ENCODE results near the gene NDUFV1.

Gene NDUFV1

DNA sequence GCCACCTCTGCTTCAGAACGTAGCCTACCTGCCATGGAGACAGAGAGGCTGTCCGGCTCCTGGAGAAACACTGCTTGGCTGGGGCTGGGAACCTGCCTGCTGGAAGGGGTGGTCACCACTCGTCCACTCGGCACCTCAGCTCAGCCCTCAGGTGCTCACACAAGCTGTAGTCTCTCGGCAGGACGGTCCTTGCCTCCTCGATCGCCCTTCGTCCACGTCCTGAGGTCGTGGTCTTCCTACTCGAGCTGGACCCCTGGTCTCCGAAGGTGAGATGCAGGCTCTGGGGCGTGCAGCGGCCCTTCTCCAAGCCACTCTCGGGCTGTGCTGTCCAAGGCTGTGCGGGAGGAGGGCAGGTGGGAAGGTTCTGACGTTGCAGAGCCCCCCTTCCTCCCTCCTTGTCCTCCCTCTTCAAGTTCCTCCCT, 32.7 kb downstream of the NDUFV1 start, which contains the start of gene TBX10:
TSS of gene TBX10 (minus strand) at position 326 of the 422 bp plus-strand sequence. CDS start at position 35, 291 bp downstream.
- in situ Hi-C loops (cut with MboI; ENCODE audit: low sequenced_read_pairs), result no loop called here

DNA sequence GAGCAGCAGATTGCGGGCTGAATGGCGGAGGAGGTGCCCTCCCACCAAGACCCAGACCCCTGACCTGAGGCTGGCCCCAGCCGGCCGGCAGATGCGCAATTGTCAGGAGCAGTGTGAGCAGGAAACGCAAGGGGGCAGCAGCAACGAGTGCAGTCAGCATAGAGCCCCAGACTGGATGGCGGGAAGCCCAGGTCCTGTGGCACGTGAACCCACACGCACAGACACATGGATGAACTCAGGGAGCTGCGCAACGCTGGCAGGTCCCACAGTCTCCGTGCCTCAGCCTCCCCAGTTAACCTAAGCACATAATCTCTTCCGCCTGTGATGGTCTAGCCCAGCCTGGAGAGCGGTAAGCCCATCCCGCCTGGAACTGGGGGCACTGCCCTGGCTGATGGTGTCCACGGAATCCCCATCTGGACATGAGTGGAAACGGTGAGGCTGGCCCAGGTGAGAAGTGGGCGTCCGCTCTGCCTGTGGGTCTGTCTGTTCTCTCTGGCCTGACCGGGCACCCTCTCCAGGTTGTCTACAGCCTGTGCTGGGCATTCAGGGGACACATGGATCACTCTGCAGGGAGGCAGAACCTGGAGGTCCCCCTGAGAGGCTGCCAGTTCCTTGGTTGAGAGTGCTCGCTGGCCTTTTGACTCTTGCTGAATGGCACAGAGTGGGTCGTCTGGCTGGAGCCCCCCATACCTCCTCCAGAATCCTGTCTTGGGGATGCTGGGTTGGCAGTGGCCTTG, 33.5 kb downstream of the NDUFV1 start:
- in situ Hi-C loops (cut with MboI; ENCODE audit: low sequenced_read_pairs), result no loop called here

DNA sequence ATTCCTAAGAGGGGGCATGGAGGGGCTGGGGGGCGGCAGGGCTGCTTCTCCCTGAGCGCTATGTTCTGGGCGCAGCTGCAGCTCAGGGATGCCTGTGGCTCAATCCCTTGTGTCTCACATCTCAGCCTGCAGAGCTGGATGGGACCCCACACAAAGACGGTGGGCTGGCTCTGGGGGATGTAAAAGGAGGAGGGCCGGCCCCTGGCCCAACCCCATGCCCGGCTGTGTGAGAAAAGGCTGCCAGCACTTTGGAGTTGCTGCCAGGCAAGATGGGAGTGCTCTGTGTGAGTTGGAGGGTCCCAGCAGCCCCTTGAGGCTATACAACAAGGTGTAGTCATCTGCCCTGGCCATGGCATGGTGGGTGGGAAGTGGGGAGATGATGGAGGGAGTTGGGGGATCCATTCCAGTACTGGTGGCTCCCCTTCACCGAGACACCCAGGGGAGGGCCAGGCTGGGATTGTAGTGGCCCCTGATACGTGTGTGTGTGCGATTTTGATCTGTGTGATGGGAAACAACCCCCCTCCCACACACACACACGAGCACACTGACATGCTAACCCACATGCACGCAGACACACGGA, 34.1 kb downstream of the NDUFV1 start:
- in situ Hi-C loops (cut with MboI; ENCODE audit: low sequenced_read_pairs), result no loop called here

DNA sequence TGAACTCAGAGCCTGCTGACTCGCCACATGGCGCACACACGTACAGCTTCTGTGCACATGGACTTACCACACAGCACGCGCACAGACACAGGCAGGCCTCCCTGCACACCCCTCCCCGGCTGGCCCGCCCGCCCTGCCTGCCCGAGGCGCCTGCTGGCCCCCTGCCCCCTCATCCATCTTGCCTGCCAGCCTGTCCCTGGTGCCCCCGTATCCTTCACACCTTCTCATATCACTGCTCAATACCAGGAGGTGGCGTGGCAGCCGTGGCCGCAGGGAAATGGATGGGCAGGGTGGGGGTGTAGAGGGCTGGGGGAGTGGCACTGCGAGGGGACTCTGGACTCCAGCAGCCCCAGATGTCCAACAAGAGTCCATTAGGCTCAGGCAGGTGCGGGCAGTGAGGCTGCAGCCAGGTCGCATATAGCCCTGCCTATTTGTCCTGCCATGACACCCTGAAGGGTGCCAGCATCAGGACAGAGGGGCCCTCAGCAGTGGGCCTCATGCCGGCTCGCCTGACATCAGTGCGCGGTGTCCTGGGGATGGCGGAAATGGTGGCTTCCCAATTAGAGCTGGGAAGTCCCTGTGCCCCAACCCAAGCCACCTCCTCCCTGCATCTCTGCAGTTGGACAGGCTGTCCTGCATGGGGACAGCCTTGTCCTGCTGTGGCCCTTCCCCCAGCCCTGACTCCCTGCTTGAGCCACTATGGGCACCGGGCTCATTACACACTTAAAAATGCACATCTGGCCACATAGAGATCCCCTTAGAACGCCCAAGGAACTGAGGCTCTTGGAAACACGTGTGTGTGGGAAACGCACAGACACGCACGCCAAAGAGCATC, 34.8 kb downstream of the NDUFV1 start:
- in situ Hi-C loops (cut with MboI; ENCODE audit: low sequenced_read_pairs), result no loop called here

DNA sequence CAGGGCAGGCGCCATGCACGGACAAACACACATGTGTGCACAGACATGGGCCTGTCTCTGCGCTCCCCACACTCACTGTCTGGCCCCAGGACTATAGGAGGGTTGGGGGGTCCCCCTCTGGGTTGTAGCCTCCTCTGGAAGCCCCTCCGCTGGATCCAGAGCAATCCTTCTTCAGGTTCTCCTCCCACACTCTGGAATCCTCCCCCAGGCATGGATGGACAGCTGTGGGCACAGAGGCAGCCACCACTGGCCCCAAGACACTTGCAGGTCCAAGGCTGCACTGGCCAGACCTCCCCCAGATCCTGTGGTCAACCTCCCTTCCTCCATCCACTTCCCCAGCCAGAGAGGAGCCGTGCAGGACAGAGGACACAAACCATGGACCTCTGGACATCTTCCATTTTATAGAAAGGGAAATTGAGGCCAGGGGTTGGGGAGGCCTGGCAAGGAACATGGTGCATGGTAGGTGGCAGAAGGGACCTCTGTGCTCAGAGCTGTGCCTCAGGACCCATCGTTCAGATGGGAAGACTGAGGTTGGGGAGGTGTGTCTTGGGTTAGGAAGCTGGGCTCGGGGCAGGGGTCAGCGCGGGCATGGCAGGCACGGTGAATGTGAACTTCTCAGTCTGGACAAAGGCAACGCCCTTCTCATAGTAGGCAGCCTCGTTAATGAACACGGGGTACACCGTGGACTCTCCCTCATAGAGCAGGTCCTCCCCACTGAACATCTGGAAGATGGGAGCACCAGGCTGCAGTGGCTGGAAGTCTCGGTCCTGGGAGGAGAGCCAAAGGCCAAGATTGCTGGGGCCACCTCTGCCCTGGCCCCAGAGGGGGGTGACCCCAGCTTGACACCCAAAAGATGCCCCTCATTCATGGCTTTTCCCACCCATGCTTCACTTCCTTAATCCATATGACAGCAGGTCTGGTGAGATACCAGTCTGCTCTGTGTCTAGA, 35.7 kb downstream of the NDUFV1 start:
- in situ Hi-C loops (cut with MboI; ENCODE audit: low sequenced_read_pairs), result no loop called here

DNA sequence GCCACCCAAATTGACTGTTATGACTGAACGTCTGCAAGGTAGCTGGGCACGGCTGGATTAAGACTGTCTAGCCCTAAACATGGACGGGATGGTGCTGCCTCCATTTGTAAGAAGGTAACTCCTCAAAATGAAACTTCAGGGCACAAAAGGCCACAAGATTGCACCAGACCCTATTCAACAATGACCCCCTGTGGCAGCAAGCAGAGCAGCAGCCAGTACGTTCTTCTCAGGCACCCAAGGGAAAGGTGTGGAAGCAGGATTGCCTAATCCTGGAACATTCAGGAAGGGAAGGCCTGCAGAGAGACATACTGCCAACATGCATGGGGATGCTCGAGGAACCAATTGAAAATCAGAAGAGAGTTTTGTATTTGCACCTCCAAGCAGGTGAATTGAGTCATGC, 37.3 kb downstream of the NDUFV1 start:
- in situ Hi-C loops (cut with MboI; ENCODE audit: low sequenced_read_pairs), result no loop called here

DNA sequence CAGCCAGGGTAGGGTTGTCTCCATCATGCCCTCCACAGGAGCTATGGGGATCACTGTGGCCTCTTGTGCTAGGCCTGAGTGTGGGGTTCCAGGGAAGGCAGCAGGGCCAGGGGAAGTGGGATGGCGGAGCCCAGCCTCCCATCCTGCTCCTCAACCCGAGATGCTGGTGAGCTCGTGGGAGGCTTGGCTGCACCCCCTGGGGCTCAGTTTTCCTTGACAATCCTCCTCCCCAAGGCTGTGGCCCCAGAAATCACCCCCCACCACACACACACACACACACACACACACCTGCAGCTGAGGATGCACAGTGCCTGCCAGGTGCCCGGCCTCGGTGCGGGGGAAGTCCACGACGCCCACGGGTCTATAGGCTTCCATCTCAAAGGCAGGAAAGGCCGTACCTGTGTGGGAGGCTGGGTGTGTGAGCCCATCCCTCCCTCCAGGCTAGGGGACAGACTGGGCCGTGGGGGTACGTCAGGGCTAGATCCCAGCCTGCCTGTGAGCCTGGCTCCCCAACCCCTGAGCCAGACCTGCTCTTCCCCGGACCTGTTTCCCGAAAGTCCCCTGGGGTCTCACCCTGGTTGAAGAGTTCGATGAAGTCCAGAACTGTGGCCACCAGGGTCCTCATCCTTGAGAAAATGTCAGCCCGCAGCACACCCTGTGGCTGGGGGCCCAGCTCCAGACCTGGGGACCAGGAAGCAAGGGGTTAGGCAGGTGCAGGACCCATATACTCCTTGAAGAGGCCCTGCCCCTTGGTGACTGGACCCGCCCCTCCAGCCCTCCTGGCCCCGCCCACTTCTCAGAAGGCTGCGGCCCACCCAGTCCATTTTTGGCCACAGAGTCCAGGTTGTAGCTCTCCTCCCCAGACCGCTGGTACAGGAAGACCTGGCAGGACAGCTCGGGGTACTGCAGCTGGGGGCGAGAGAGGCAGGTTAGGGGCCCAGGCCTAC, 38.0 kb downstream of the NDUFV1 start:
- in situ Hi-C loops (cut with MboI; ENCODE audit: low sequenced_read_pairs), result no loop called here

DNA sequence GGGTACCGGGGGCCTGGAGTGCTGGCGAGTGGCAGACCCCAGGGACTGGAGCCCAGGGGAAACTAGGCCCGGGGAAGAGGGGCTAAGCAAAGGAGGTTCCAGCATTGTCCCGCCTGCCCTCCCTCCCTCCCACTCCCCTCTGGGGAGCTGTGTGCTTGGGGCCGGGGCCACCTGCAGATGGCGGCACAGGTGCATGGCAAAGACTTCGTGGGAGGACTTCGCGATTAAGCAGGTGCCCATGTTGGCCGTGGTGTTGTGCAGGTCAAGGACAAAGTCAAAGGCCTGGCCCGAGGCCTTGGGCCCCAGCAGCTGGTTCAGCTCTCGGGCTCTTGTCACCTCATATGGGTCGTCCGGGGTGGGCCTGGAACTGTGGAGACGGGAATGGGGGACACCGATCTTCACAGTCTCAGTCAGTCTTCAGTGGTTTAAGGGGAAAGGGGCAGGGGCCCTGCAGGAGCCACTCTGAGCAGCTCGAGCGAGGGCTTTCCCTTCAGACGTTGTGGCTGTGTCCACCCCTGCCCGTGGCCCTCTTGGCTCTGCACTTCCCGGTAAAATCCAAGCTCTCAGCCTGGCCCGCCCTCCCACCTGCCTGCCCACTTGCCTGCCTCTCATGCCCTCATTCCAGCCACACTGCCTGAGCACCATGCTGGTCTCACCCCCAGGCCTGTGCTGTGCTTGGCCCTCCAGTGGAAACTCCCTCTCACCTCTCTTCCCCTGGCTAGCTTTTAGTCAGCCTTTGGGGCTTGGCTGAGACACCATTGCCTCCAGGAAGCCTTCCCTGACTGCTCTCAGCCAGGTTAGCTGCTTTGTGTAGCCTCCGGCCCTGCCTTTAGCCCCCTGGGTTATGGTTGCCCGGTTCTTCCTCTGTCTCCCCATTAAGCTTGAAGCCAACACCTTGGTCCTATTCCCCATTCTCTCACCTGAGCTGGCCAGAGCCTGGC, 39.1 kb downstream of the NDUFV1 start:
- in situ Hi-C loops (cut with MboI; ENCODE audit: low sequenced_read_pairs), result no loop called here

DNA sequence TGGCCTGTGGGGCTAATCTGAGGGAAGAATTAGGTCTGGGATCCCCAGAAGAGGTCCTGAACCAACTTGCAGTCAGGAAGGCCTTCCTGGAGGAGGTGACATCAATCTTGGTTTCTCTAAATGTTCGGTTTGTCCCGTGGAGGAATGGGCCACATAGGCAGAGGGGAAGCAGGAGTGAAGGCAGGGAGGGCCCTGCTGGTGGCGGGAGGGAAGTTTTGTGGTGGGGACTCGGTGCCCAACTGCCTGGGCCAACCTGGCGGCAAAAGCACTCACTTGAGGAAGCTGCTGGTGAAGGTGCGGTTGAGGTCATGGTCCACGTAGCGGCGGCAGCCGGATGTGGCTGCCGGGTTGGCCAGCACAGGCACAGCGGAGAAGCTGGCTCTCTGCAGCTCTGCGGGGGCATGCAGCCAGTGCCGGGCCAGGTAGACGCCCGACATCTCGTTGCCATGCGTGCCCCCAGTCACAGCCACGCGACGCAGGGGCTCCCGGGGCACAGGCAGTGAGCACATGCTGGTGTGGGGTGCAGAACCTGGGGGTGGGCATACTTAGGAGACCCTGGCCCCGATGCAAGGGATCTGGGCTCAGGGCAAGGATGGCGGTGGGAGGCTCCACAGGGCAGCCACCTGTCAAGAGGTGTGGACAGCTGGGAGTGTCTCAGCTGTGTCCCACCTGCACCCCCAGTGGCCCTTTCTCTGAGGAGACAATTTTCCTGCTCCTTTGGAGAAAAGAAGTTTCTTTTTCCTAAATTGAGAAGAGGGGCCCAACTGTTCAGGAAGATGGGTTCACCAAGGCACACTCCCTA, 40.0 kb downstream of the NDUFV1 start:
- in situ Hi-C loops (cut with MboI; ENCODE audit: low sequenced_read_pairs), result no loop called here

DNA sequence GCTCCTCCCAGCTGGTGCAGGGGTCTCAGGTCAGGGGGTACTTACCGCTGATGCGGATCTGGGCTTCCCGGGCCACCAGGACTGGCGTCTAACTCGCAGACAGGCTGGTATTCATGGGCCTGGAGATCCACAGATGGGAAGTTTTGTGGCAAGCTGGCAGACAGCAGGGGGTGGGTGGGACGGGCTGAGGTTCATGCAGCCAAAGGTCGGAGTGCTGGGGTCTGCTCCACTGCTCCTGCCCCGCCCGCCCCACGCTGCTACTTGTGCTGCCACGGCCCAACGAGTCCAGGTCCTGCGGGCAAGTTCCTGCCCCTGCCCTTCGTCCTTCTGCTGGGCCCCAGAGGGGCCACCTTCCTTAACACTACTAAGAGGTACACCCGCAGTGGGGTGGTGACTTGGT, 40.7 kb downstream of the NDUFV1 start:
- in situ Hi-C loops (cut with MboI; ENCODE audit: low sequenced_read_pairs), result no loop called here

DNA sequence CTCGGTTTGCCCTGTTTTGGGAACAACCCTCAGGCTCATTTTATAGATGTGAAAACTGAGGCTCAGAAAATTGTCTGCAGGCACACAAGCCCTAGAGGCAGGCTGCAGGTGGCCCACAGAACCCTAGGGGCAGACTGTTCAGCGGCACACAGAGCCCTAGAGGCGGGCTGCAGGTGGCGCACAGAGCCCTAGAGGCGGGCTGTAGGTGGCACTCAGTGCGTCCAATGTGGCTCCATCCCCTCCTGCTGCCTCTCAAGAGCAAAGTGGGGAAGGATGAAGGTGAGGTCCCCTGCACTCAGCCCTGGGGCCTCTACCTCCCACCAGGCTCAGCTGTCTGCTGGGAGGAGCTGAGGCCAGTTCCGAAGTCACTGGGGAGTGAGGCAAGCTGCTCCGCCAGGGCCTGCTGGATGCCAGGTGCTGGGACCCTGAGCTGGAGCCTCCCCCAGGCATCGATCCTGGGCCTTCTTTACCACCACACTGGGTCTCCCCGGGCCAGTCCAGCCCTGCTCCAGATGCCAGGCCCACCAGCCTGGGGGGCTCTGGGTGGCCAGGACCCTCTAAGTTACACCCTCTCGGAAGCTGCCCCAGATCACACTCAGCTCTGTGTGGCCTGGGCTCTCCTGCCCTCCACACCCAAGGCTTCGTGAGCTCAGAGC, 41.5 kb downstream of the NDUFV1 start:
- in situ Hi-C loops (cut with MboI; ENCODE audit: low sequenced_read_pairs), result no loop called here

DNA sequence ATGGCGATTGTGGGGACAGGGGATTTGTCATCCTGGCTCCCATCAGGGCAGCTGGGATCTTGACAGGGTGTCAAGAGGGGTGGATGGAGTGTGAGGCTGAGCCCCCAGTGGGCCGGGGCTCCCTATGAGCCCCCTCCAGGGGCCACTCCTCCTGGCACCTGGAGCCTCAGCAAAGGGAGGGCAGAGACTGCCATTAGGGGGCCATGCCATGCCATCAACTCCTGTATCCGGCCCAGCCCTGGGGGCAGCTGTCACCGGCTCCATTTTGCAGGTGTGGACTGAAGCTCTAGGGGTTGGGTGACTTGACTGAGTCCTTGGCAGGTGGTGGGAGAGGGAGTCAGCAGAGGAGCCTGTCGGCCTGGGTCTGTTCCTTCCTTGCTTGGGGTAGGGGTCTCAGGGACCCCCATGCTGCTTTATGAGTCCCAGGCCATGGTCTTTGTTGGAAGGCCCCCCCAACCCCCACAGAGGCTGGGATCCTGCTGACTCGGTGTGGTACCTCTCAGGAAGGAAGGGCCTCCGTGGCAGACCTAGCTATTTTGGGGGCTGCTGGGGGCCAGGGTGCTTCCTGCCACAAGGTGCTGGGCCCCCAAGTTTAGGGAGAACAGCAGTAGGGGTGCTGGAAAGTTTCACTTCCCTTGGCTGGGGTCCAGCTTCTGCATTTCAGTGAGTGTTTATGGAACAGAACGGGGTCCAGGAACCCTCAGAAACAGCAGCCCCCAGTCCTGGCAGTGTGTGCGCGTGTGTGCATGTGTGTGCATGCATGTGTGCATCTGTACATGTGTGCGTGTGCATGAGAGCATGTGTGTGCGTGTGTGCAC, 42.3 kb downstream of the NDUFV1 start:
- in situ Hi-C loops (cut with MboI; ENCODE audit: low sequenced_read_pairs), result no loop called here

DNA sequence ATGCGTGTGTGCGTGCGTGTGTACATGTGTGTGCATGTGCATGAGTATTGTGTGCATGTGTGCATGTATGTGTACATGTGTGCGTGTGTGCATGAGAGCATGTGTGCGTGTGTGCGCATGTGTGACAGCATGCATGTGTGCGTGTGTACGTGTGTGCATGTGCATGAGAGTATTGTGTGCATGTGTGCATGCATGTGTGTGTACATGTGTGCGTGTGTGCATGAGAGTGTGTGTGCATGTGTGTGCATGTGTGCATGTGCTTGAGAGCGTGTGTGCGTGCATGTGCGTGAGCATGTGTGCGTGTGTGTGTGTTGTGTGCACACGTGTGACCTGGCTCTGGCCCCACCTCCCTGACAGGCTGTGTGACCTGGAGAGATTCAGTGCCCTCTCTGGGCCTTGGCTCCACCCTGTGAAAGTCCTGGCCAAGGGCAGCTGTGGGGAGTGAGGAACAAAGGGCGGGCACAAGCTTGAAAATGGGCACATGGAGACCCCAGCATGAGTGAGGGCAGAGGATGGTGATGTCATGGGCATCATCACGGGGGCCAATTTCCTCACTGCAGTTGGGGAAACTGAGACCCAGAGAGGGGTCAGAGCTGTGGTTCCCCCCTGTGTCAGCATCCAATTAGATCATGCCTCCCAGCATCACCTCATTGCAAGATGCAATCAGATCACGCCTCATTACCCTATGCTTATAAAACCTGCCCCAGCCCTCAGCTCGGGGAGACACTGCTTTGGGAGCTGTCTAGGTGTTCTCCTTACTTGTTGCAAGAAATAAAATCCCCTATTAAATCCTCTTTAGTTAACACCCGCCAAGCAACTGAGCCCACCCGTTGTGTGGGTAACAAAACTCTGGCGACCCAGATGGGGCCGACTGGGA, 43.1 kb downstream of the NDUFV1 start:
- in situ Hi-C loops (cut with MboI; ENCODE audit: low sequenced_read_pairs), result no loop called here

DNA sequence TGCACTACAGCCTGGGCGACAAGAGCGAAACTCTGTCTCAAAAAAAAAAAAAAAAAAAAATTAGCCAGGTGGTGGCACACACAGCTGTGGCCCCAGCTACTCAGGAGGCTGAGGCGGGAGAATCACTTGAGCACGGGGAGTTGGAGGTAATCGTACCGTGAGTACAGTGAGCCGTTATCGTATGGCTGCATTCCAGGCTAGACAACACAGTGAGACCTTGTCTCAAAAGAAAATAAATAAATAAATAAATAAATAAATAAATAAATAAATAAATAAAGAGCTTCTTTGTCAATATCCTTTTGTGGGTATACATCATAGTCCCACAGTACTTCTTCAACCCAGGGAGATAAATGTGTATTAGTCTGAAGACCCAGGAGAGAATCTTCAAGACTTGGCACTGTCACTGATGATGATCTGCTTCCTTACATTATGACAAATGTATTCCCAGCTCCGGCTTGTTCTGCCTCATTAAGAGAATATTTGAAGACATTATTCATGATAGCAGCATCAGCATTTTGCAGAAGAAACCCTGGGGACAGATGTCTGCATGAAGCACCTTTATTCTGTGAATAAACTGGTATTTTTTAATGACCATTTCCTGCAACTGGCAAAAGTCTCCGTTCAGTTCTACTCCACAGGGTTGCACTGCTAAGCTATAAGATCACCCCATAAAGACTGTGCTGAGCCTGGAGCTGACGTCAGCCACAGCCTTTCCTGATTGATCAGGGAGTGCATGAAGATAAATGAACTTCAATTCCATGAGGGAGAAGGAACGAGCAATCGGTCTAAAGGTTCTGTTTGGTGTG, 45.4 kb downstream of the NDUFV1 start:
- in situ Hi-C loops (cut with MboI; ENCODE audit: low sequenced_read_pairs), result no loop called here

All from HL-60/S4 treated with retinoic acid at 250 ng/mL for 4 days and 3 days (cell line).